ENCODE results near the gene FCHO1. TPM values are rescaled to one million over a fixed set of nuclear protein-coding genes. Genes with fewer than 3 reads are reported as not detected.

FCHO1 gene
- total and polyA plus RNA-seq, 10 of the 15 experiments (the other 5 are each of a cell fraction or from before 2014, with no cell fraction given) = 0.14 to 45.8 (median 15.8) TPM

DNA sequence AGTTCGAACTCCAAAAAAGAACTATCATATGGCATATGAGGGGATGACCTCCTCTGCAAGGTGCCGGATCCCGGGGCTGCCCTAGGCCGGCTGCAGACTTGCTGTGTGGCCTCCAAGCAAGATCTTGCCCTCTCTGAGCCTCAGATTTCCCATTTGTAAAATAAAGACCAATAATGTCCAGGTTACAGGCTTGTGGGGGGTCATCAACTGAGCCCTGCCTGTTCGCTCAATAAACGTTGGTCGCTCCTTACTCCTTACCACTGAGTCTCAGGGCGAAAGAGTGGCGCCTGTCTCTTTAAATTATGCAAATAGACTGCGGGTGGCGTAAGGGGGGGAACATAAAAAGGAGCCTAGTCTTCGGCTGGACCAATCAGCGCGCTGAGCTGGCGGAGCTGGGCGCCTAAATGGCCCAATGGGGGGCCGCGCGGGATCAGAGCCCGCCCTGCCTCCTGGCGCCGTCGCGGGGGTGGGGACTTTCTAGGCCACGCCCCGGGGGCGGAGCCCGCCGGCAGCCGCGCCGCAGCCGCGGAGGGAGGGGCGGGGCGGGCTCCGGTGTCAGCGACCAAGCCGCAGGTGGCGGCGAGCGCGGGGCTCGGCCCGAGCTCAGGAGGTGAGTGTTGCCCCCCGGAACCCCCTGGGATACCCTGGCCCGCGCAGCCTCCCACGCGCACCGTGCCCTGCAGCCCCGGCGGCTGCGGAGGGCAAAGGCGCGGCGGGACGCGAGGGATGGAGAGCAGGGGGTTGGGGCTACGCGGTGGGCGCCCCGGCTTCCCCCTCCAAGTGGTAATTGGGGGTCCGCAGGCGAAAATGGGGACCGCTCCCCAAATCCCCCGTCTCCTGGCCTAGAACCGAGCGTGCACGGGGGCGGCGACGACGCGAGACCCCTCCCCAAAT is 3.8 kb upstream of the FCHO1 start (continued):
- TF ChIP-seq, protein P1, sequence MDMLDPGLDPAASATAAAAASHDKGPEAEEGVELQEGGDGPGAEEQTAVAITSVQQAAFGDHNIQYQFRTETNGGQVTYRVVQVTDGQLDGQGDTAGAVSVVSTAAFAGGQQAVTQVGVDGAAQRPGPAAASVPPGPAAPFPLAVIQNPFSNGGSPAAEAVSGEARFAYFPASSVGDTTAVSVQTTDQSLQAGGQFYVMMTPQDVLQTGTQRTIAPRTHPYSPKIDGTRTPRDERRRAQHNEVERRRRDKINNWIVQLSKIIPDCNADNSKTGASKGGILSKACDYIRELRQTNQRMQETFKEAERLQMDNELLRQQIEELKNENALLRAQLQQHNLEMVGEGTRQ (IDR thresholded peaks at IDR 0.05; ENCODE audit: borderline replicate concordance, low read depth, low read length) = no peak
- TF ChIP-seq SMAD5 (IDR thresholded peaks at IDR 0.05; ENCODE audit: low read depth) (no peak), HDAC6 (IDR thresholded peaks at IDR 0.05; ENCODE audit: unreplicated experiment) (no peak), RELA (IDR thresholded peaks at IDR 0.05; ENCODE audit: borderline replicate concordance, partially characterized antibody) (no peak), TCF3 (IDR thresholded peaks at IDR 0.05; ENCODE audit: borderline replicate concordance, insufficient read depth, low read depth, low read length) (no peak), IRF4 (IDR thresholded peaks at IDR 0.05; ENCODE audit: low read depth, low read length) (no peak), CHD4 (IDR thresholded peaks at IDR 0.05) (no peak), SUZ12 (IDR thresholded peaks at IDR 0.05; ENCODE audit: unreplicated experiment) (no peak), BACH1 (IDR thresholded peaks at IDR 0.05; ENCODE audit: borderline replicate concordance) (peak; percentile 76), SMC3 (IDR thresholded peaks at IDR 0.05; ENCODE audit: borderline replicate concordance, low read length) (no peak), RAD51 (IDR thresholded peaks at IDR 0.05) (no peak), MEF2B (IDR thresholded peaks at IDR 0.05; ENCODE audit: partially characterized antibody, poor library complexity, severe bottlenecking) (no peak), CREB1 (IDR thresholded peaks at IDR 0.05; ENCODE audit: low read depth) (peak; percentile 72), PML (IDR thresholded peaks at IDR 0.05; ENCODE audit: low read length) (no peak), TCF7 (IDR thresholded peaks at IDR 0.05; ENCODE audit: borderline replicate concordance) (no peak), SIN3A (IDR thresholded peaks at IDR 0.05; ENCODE audit: low read depth, low read length) (no peak), NR2F1 (conservative IDR thresholded peaks at IDR 0.05) (peak; percentile 64), KAT2A (conservative IDR thresholded peaks at IDR 0.05; ENCODE audit: control insufficient read depth, low read depth, low read length) (no peak), IKZF2 (IDR thresholded peaks at IDR 0.05) (no peak), CEBPB (IDR thresholded peaks at IDR 0.05; ENCODE audit: borderline replicate concordance in 1 of 2, low read depth in 2 of 2, low read length in 2 of 2) (no peak), ZNF217 (IDR thresholded peaks at IDR 0.05) (peak; percentile 93)
- TF ChIP-seq, protein P2, sequence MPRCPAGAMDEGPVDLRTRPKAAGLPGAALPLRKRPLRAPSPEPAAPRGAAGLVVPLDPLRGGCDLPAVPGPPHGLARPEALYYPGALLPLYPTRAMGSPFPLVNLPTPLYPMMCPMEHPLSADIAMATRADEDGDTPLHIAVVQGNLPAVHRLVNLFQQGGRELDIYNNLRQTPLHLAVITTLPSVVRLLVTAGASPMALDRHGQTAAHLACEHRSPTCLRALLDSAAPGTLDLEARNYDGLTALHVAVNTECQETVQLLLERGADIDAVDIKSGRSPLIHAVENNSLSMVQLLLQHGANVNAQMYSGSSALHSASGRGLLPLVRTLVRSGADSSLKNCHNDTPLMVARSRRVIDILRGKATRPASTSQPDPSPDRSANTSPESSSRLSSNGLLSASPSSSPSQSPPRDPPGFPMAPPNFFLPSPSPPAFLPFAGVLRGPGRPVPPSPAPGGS (IDR thresholded peaks at IDR 0.05; ENCODE audit: borderline replicate concordance, insufficient read depth, low read depth, low read length, poor library complexity, severe bottlenecking) = no peak
- TF ChIP-seq, protein P3, sequence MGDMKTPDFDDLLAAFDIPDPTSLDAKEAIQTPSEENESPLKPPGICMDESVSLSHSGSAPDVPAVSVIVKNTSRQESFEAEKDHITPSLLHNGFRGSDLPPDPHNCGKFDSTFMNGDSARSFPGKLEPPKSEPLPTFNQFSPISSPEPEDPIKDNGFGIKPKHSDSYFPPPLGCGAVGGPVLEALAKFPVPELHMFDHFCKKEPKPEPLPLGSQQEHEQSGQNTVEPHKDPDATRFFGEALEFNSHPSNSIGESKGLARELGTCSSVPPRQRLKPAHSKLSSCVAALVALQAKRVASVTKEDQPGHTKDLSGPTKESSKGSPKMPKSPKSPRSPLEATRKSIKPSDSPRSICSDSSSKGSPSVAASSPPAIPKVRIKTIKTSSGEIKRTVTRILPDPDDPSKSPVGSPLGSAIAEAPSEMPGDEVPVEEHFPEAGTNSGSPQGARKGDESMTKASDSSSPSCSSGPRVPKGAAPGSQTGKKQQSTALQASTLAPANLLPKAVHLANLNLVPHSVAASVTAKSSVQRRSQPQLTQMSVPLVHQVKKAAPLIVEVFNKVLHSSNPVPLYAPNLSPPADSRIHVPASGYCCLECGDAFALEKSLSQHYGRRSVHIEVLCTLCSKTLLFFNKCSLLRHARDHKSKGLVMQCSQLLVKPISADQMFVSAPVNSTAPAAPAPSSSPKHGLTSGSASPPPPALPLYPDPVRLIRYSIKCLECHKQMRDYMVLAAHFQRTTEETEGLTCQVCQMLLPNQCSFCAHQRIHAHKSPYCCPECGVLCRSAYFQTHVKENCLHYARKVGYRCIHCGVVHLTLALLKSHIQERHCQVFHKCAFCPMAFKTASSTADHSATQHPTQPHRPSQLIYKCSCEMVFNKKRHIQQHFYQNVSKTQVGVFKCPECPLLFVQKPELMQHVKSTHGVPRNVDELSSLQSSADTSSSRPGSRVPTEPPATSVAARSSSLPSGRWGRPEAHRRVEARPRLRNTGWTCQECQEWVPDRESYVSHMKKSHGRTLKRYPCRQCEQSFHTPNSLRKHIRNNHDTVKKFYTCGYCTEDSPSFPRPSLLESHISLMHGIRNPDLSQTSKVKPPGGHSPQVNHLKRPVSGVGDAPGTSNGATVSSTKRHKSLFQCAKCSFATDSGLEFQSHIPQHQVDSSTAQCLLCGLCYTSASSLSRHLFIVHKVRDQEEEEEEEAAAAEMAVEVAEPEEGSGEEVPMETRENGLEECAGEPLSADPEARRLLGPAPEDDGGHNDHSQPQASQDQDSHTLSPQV (IDR thresholded peaks at IDR 0.05) = no peak
- TF ChIP-seq, protein P4, sequence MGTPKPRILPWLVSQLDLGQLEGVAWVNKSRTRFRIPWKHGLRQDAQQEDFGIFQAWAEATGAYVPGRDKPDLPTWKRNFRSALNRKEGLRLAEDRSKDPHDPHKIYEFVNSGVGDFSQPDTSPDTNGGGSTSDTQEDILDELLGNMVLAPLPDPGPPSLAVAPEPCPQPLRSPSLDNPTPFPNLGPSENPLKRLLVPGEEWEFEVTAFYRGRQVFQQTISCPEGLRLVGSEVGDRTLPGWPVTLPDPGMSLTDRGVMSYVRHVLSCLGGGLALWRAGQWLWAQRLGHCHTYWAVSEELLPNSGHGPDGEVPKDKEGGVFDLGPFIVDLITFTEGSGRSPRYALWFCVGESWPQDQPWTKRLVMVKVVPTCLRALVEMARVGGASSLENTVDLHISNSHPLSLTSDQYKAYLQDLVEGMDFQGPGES (IDR thresholded peaks at IDR 0.05) = peak; percentile 80

Data from GM12878 (cell line).